HG02571 (cell line): ENCODE data around the gene TBC1D8.
A peak's percentile ranks its signal among the peaks of the same experiment; 100 is the strongest.

ENCODE experiments used
- ATAC-seq: cut with Tn5 transposase; IDR thresholded peaks from one replicate; pipeline ENCODE4 v1.9.1; 2021; ENCODE audit warnings: mild to moderate bottlenecking, moderate library complexity; ENCODE audit not compliant: unreplicated experiment

TBC1D8 gene

GRCh38 chr2:101162561-101163330, 11.6 kb upstream of the TBC1D8 start:
- no peak for ATAC-seq

- no peak for ATAC-seq
Observed at GRCh38 chr2:101161658-101162057, 10.5 kb upstream of the TBC1D8 start.

GRCh38 chr2:101160454-101160853, 9.3 kb upstream of the TBC1D8 start:
- no peak for ATAC-seq

GRCh38 chr2:101159526-101159925, 8.3 kb upstream of the TBC1D8 start:
- no peak for ATAC-seq

- ATAC-seq, result no peak
Observed at GRCh38 chr2:101157272-101157671, 6.1 kb upstream of the TBC1D8 start.

- no peak for ATAC-seq
Observed at GRCh38 chr2:101153787-101154186, 2.6 kb upstream of the TBC1D8 start.

DNA sequence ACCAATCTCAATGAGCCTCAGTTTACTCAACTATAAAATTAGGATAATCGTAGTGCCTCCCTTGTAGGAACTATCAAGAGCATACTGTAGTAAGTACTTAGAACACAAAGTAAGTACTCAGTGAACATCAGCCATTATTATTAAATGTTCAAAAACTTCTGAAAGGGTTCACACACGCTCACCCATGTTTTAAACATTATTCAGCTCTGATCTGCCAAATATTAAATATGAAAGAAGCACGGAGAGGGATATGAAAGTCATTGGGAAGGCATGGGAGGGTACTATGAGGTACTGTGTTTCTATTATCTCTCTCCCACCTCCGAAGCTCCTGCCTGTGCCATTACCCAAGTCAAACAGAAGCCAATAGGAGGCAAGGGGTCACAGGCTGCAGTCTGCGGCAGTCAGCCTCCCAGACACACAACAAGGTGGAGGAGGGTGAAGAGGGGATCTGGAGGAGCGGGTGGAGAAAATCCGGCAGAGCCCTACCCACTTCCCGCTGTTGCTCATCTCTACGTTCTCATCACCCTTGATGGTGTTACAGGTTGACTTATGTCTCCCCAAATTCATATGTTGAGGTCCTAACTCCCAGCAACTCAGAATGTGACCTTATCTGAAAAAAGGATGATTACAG, 2.0 kb upstream of the TBC1D8 start:
- ATAC-seq, result no peak

- ATAC-seq, result peak; percentile 63
Observed at GRCh38 chr2:101152272-101153076, 1.3 kb upstream of the TBC1D8 start.

GRCh38 chr2:101151859-101152271, 683 bp upstream of the TBC1D8 start:
- no peak for ATAC-seq

GRCh38 chr2:101150306-101151145, 656 bp downstream of the TBC1D8 start:
- peak; percentile 16 for ATAC-seq

DNA sequence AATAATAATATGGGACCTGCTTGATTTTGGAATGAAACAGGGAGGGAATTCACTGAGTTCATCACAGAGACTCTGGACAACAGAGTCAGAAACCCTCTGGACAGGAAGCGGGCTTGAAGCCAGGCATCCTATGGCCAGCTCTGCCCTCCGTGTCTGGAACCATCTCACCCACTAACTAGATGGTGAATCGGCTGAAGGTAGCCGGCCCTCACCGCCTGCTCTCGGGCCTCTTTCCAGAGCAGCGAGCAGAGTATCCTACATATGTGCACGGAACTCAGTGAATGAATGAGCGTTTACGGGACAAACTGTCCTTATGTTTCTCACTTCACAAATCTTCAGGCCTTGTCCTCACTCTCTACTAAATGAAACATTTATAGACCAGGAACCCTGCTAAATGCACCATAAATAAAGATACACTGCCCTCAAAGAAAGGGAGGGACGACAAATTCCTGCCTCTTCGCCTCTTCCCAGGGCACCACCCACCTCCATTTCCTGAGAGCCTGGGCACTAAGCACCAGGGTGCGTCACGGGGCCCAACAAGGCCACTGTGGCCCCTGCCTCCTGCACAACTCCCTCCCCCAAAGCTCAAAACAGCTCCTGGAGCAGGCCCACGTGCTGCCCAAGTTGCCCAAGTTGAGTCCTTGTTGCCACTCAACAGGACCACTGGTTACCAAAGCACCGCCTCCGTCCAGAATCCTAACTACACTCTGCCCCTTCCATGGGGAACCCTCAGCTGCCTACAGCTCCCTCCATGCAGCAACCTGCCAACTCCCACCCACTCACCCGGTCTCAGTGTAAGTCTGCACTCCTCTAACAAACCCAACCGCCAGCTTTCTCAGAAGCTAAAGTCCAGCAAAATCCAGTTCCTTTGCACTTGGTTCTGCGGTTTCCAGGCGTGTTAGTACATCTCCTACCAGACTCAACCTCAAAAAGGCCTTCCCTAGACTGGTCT, 1.7 kb downstream of the TBC1D8 start:
- ATAC-seq, result no peak

- no peak for ATAC-seq
Observed at GRCh38 chr2:101148777-101149176, 2.4 kb downstream of the TBC1D8 start.

DNA sequence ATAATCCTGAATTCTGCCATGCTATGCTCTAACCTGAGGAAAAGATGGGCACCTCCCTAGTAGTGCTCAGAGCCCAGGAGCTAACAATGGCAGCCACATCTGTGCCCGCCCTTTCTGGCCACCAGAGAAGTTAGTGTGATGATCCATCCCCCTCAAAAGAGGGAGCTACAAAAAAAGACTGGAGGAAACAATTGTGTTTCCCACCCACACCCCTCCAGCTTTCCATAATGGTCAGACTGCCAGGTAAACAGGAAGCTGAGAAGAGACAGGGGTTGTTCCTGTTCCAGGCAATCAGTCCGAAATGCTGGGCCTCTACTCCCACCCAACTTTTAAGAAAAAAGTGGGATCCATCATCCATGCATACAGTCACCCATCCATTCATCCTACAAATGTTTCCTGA, 3.2 kb downstream of the TBC1D8 start:
- no peak for ATAC-seq

DNA sequence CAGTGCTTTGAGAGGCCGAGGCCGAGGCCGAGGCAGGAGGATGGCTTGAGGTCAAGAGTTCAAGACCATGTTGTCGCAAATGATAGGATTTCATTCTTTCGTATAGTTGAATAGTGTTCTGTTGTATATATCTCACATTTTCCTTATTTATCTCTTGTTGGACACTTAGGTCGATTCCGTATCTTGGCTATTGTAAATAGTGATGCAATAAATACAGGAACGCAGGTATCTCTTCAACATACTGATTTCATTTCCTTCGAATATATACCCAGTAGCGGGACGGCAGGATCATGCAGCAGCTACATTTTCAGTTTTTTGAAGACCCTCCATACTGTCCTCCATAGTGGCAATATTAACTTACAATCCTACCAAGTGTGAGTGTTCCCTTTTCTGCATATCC, 4.1 kb downstream of the TBC1D8 start:
- no peak for ATAC-seq

DNA sequence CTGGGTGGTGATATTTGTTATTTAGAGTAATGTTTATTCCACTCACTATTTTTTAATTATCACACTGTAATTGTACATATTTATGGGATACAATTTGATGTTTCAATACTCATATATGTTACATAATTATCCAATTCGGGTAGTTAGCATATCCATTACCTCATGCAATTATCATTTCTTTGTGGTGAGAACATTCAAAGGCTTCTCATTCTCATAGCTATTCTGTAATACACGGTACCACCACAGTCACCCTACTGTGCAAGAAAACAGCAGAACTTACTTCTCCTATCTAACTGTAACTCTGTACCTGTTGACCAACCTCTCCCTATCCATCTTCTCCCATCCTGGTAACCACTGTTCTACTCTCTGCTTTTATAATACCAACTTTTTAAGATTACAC, 4.6 kb downstream of the TBC1D8 start:
- ATAC-seq, result no peak

GRCh38 chr2:101145406-101145805, 5.8 kb downstream of the TBC1D8 start:
- no peak for ATAC-seq

GRCh38 chr2:101142163-101142562, 9.0 kb downstream of the TBC1D8 start:
- ATAC-seq, result no peak

DNA sequence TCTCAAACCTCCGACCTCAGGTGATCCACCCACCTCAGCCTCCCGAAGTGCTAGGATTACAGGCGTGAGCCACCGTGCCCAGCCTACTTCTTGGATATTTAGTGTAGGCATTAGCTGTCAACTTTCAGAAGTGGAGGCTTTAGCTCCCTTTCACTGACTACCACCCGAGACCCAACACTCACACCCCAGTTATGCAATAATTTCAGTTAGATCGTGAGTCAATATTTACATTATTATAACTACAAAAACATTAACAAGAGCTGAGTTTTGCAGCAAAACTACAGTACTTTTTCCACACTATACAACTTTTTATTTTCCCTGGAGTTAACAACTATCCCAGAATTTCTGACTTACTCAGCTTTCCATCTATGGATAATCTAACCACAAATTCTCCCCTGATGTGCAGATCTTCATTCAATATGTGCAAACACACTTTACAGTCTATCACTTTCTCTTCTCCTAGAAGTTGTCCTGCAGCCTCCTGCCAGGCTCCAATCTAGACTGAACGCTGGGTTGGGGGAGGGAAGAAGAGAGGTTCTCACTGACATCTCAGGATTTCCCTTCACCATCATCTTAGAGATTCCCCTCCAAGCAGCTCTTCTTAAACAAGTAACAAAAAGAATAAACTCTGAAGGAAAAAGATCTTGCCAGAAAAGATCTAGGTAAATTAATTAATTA, 10.1 kb downstream of the TBC1D8 start:
- no peak for ATAC-seq

DNA sequence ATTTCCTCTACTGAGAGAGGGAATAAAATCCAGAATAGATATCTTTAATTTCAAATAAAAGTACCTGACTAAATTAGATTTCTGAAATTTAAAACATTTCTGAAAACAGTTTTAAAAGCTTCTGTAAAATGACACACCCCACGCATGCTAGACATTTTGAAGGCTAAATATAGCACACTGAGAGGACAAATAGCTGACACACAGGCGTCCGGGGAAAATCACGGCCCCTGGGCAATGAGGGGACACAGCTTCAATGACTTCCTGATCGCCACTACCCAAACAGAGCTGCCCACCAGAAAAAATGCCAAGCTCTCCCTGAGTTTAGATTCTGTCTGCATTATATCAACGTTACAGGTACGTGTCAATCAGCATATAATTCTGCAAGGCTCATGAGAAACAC, 10.9 kb downstream of the TBC1D8 start:
- ATAC-seq, result no peak
